Measurements from ENCODE around the gene CEMP1. TPM values are rescaled to one million over a fixed set of nuclear protein-coding genes. Genes with fewer than 3 reads are reported as not detected.
"Not testable (repeated sequence)": the region's sequence is repeated elsewhere in the genome, so short reads cannot be mapped to it uniquely, and the experiment has no call there.

Gene CEMP1
- polyA plus RNA-seq (2013, experiment 1 of 2), result not detected
- polyA plus RNA-seq (2013, experiment 2 of 2), result not detected

- peak within 1 kb of the TSS; percentile 72 for H3K27ac ChIP-seq (ENCODE audit: low read depth, low read length, severe bottlenecking)
- WGBS, 2 experiments (ENCODE audit: insufficient coverage in 2 of 2), result 14% methylated on average over 10 of the region's 11 CpGs; no CpG with 5 or more reads in 1 of the 2 experiments
- H3K9me3 ChIP-seq (ENCODE audit: control insufficient read depth, low read length), result no peaks in the 10 kb centered on the region
Observed at GRCh38 chr16:2531371-2531695, at the start of gene CEMP1. TSS of gene CEMP1 (minus strand) at chr16:2531408. CDS start at chr16:2531073, 335 bp downstream.

GRCh38 chr16:2580818-2581217 is 49.6 kb upstream of the CEMP1 start:
- not testable (repeated sequence) for H3K27ac ChIP-seq (ENCODE audit: low read depth, low read length, severe bottlenecking)
- WGBS, 2 experiments (ENCODE audit: insufficient coverage in 2 of 2), result no CpG with 5 or more reads among the region's 21 CpGs

More at GRCh38 chr16:2531371-2531695, at the start of gene CEMP1:
- Histone ChIP-seq H3K4me1 (ENCODE audit: control insufficient read depth, insufficient read depth, low read length, poor library complexity, severe bottlenecking) (peaks cover 20% of the 10 kb centered on the region), H3K36me3 (ENCODE audit: control insufficient read depth, insufficient read depth, low read length) (peaks cover 31% of the 10 kb centered on the region), H3K4me3 (ENCODE audit: extremely low read depth, insufficient read depth, low read length, poor library complexity, severe bottlenecking) (peak within 1 kb of the TSS; percentile 57)

GRCh38 chr16:2580143-2580542 is 48.9 kb upstream of the CEMP1 start:
- not testable (repeated sequence) for H3K4me1 ChIP-seq (ENCODE audit: control insufficient read depth, insufficient read depth, low read length, poor library complexity, severe bottlenecking); H3K4me3 ChIP-seq (ENCODE audit: extremely low read depth, insufficient read depth, low read length, poor library complexity, severe bottlenecking)
- no CpG with 5 or more reads among the region's 11 CpGs for WGBS, 2 experiments (ENCODE audit: insufficient coverage in 2 of 2)

More at GRCh38 chr16:2580818-2581217, 49.6 kb upstream of the CEMP1 start:
- H3K36me3 ChIP-seq (ENCODE audit: control insufficient read depth, insufficient read depth, low read length); H3K4me1 ChIP-seq (ENCODE audit: control insufficient read depth, insufficient read depth, low read length, poor library complexity, severe bottlenecking); H3K4me3 ChIP-seq (ENCODE audit: extremely low read depth, insufficient read depth, low read length, poor library complexity, severe bottlenecking); H3K9me3 ChIP-seq (ENCODE audit: control insufficient read depth, low read length): not testable (repeated sequence)

GRCh38 chr16:2578905-2579304 is 47.7 kb upstream of the CEMP1 start:
- not testable (repeated sequence) for H3K4me1 ChIP-seq (ENCODE audit: control insufficient read depth, insufficient read depth, low read length, poor library complexity, severe bottlenecking); H3K9me3 ChIP-seq (ENCODE audit: control insufficient read depth, low read length); H3K27ac ChIP-seq (ENCODE audit: low read depth, low read length, severe bottlenecking); H3K36me3 ChIP-seq (ENCODE audit: control insufficient read depth, insufficient read depth, low read length); H3K4me3 ChIP-seq (ENCODE audit: extremely low read depth, insufficient read depth, low read length, poor library complexity, severe bottlenecking)
- WGBS, 2 experiments (ENCODE audit: insufficient coverage in 2 of 2), result no CpG with 5 or more reads among the region's 12 CpGs

More at GRCh38 chr16:2580143-2580542, 48.9 kb upstream of the CEMP1 start:
- not testable (repeated sequence) for H3K36me3 ChIP-seq (ENCODE audit: control insufficient read depth, insufficient read depth, low read length); H3K27ac ChIP-seq (ENCODE audit: low read depth, low read length, severe bottlenecking); H3K9me3 ChIP-seq (ENCODE audit: control insufficient read depth, low read length)

- WGBS, 2 experiments (ENCODE audit: insufficient coverage in 2 of 2), result no CpG with 5 or more reads among the region's 26 CpGs
- H3K27ac ChIP-seq (ENCODE audit: low read depth, low read length, severe bottlenecking); H3K36me3 ChIP-seq (ENCODE audit: control insufficient read depth, insufficient read depth, low read length); H3K9me3 ChIP-seq (ENCODE audit: control insufficient read depth, low read length); H3K4me3 ChIP-seq (ENCODE audit: extremely low read depth, insufficient read depth, low read length, poor library complexity, severe bottlenecking); H3K4me1 ChIP-seq (ENCODE audit: control insufficient read depth, insufficient read depth, low read length, poor library complexity, severe bottlenecking): not testable (repeated sequence)
Observed at GRCh38 chr16:2577044-2577443, 45.8 kb upstream of the CEMP1 start.

- H3K36me3 ChIP-seq (ENCODE audit: control insufficient read depth, insufficient read depth, low read length); H3K4me3 ChIP-seq (ENCODE audit: extremely low read depth, insufficient read depth, low read length, poor library complexity, severe bottlenecking); H3K9me3 ChIP-seq (ENCODE audit: control insufficient read depth, low read length); H3K4me1 ChIP-seq (ENCODE audit: control insufficient read depth, insufficient read depth, low read length, poor library complexity, severe bottlenecking); H3K27ac ChIP-seq (ENCODE audit: low read depth, low read length, severe bottlenecking): not testable (repeated sequence)
- WGBS, 2 experiments (ENCODE audit: insufficient coverage in 2 of 2), result 100% methylated on average over 5 of the region's 21 CpGs; no CpG with 5 or more reads in 1 of the 2 experiments
Observed at GRCh38 chr16:2575839-2576238, 44.6 kb upstream of the CEMP1 start.

GRCh38 chr16:2572704-2573103 is 41.5 kb upstream of the CEMP1 start:
- not testable (repeated sequence) for H3K36me3 ChIP-seq (ENCODE audit: control insufficient read depth, insufficient read depth, low read length); H3K4me1 ChIP-seq (ENCODE audit: control insufficient read depth, insufficient read depth, low read length, poor library complexity, severe bottlenecking); H3K4me3 ChIP-seq (ENCODE audit: extremely low read depth, insufficient read depth, low read length, poor library complexity, severe bottlenecking); H3K27ac ChIP-seq (ENCODE audit: low read depth, low read length, severe bottlenecking); H3K9me3 ChIP-seq (ENCODE audit: control insufficient read depth, low read length)
- WGBS, 2 experiments (ENCODE audit: insufficient coverage in 2 of 2), result no CpG with 5 or more reads among the region's 6 CpGs

- not testable (repeated sequence) for H3K4me3 ChIP-seq (ENCODE audit: extremely low read depth, insufficient read depth, low read length, poor library complexity, severe bottlenecking); H3K27ac ChIP-seq (ENCODE audit: low read depth, low read length, severe bottlenecking); H3K4me1 ChIP-seq (ENCODE audit: control insufficient read depth, insufficient read depth, low read length, poor library complexity, severe bottlenecking); H3K9me3 ChIP-seq (ENCODE audit: control insufficient read depth, low read length); H3K36me3 ChIP-seq (ENCODE audit: control insufficient read depth, insufficient read depth, low read length)
- WGBS, 2 experiments (ENCODE audit: insufficient coverage in 2 of 2), result no CpG with 5 or more reads among the region's 11 CpGs
Observed at GRCh38 chr16:2568573-2568972, 37.4 kb upstream of the CEMP1 start.

GRCh38 chr16:2567506-2567905 is 36.3 kb upstream of the CEMP1 start:
- WGBS, 2 experiments (ENCODE audit: insufficient coverage in 2 of 2), result no CpG with 5 or more reads among the region's 6 CpGs
- not testable (repeated sequence) for H3K36me3 ChIP-seq (ENCODE audit: control insufficient read depth, insufficient read depth, low read length)

GRCh38 chr16:2560798-2561133 is 29.6 kb upstream of the CEMP1 start:
- not testable (repeated sequence) for H3K9me3 ChIP-seq (ENCODE audit: control insufficient read depth, low read length); H3K4me3 ChIP-seq (ENCODE audit: extremely low read depth, insufficient read depth, low read length, poor library complexity, severe bottlenecking); H3K27ac ChIP-seq (ENCODE audit: low read depth, low read length, severe bottlenecking); H3K36me3 ChIP-seq (ENCODE audit: control insufficient read depth, insufficient read depth, low read length); H3K4me1 ChIP-seq (ENCODE audit: control insufficient read depth, insufficient read depth, low read length, poor library complexity, severe bottlenecking)
- WGBS, 2 experiments (ENCODE audit: insufficient coverage in 2 of 2), result 20% methylated on average over 2 of the region's 4 CpGs; no CpG with 5 or more reads in 1 of the 2 experiments

More at GRCh38 chr16:2567506-2567905, 36.3 kb upstream of the CEMP1 start:
- not testable (repeated sequence) for H3K9me3 ChIP-seq (ENCODE audit: control insufficient read depth, low read length); H3K4me3 ChIP-seq (ENCODE audit: extremely low read depth, insufficient read depth, low read length, poor library complexity, severe bottlenecking); H3K4me1 ChIP-seq (ENCODE audit: control insufficient read depth, insufficient read depth, low read length, poor library complexity, severe bottlenecking); H3K27ac ChIP-seq (ENCODE audit: low read depth, low read length, severe bottlenecking)

- H3K27ac ChIP-seq (ENCODE audit: low read depth, low read length, severe bottlenecking); H3K9me3 ChIP-seq (ENCODE audit: control insufficient read depth, low read length); H3K4me3 ChIP-seq (ENCODE audit: extremely low read depth, insufficient read depth, low read length, poor library complexity, severe bottlenecking); H3K36me3 ChIP-seq (ENCODE audit: control insufficient read depth, insufficient read depth, low read length); H3K4me1 ChIP-seq (ENCODE audit: control insufficient read depth, insufficient read depth, low read length, poor library complexity, severe bottlenecking): not testable (repeated sequence)
- 90% methylated on average over 2 of the region's 17 CpGs; no CpG with 5 or more reads in 1 of the 2 experiments for WGBS, 2 experiments (ENCODE audit: insufficient coverage in 2 of 2)
Observed at GRCh38 chr16:2560131-2560797, 29.1 kb upstream of the CEMP1 start.

Measured in mesodermal cell (in vitro differentiated cells).